HepG2 (cell line): Measurements from ENCODE around the gene MAPK7. TPM values are rescaled to one million over a fixed set of nuclear protein-coding genes. Genes with fewer than 3 reads are reported as not detected.

Experiments used
- AHR ChIP-seq: IDR thresholded peaks from 2 replicates; pipeline ENCODE4 v1.6.1; 2018; ENCODE audit warnings: missing genetic modification reagents, missing compliant biosample characterization
- ASH2L ChIP-seq: fragments of 300-600, 200-600 bp; sonication (generic); IDR thresholded peaks from 2 replicates; pipeline ENCODE4 v1.7.0; 2017; ENCODE audit warnings: low read depth, mild to moderate bottlenecking, moderate library complexity, mixed read lengths, low read length; ENCODE audit not compliant: insufficient read length
- ATAD3A ChIP-seq: sonication (generic); formaldehyde crosslinking; IDR thresholded peaks from 2 replicates; pipeline ENCODE4 v1.4.0; 2020; ENCODE audit warnings: missing genetic modification reagents
- JARID2 ChIP-seq: sonication (generic); formaldehyde crosslinking; IDR thresholded peaks from 2 replicates; pipeline ENCODE4 v1.8.1; 2023; ENCODE audit warnings: missing genetic modification reagents, inconsistent platforms; ENCODE audit not compliant: insufficient replicate concordance
- KDM1A ChIP-seq: IDR thresholded peaks from 2 replicates; pipeline ENCODE4 v1.6.1; 2016; ENCODE audit warnings: missing compliant biosample characterization
- MXD4 ChIP-seq: IDR thresholded peaks from 2 replicates; pipeline ENCODE4 v1.6.1; 2016; ENCODE audit warnings: mild to moderate bottlenecking, missing biosample characterization, missing genetic modification reagents
- PHB2 ChIP-seq: fragments of 450-650 bp; IDR thresholded peaks from 2 replicates; pipeline ENCODE4 v1.6.1; 2018; ENCODE audit not compliant: partially characterized antibody
- POLR2A ChIP-seq, 2 experiments: IDR thresholded peaks; 2 replicates each; pipeline ENCODE4 v1.6.1; 2011; ENCODE audit warnings: low read depth in 2 of 2, low read length in 2 of 2, mild to moderate bottlenecking in 1 of 2, moderate library complexity in 1 of 2; ENCODE audit not compliant: insufficient read depth in 1 of 2
- REST ChIP-seq, 2 experiments: IDR thresholded peaks; 2 replicates each; pipeline ENCODE4 v1.6.1; 2011 to 2012; ENCODE audit warnings: low read length in 2 of 2, borderline replicate concordance in 1 of 2, low read depth in 1 of 2, mild to moderate bottlenecking in 1 of 2, moderate library complexity in 1 of 2
- SMARCC2 ChIP-seq: fragments of 450-650 bp; IDR thresholded peaks from 2 replicates; pipeline ENCODE4 v1.6.1; 2017; ENCODE audit warnings: antibody characterized with exemption, mild to moderate bottlenecking
- SOX5 ChIP-seq: IDR thresholded peaks from 2 replicates; pipeline ENCODE4 v1.6.1; 2016; ENCODE audit warnings: borderline replicate concordance
- SPEN ChIP-seq: sonication (generic); formaldehyde crosslinking; IDR thresholded peaks from 2 replicates; pipeline ENCODE4 v1.5.1; 2020; ENCODE audit warnings: low read depth, mild to moderate bottlenecking, missing genetic modification reagents
- TBL1XR1 ChIP-seq: fragments of 150-350 bp; IDR thresholded peaks from 2 replicates; pipeline ENCODE4 v1.6.1; 2014; ENCODE audit warnings: borderline replicate concordance, low read length; ENCODE audit not compliant: partially characterized antibody
- ZFAT ChIP-seq: sonication (generic); formaldehyde crosslinking; conservative IDR thresholded peaks from 2 replicates; pipeline ENCODE4 v1.8.1; 2023; ENCODE audit warnings: missing genetic modification reagents, inconsistent platforms
- ZFP36L1 ChIP-seq: sonication (generic); formaldehyde crosslinking; IDR thresholded peaks from 2 replicates; pipeline ENCODE4 v1.8.0; 2022; ENCODE audit warnings: mild to moderate bottlenecking, missing genetic modification reagents, moderate library complexity
- ZFP37 ChIP-seq: sonication (generic); formaldehyde crosslinking; IDR thresholded peaks from 2 replicates; pipeline ENCODE4 v1.4.0; 2020; ENCODE audit warnings: missing genetic modification reagents, borderline replicate concordance
- ZNF205 ChIP-seq: IDR thresholded peaks from 2 replicates; pipeline ENCODE4 v1.6.1; 2018; ENCODE audit warnings: missing biosample characterization, missing genetic modification reagents
- ZNF83 ChIP-seq: sonication (generic); formaldehyde crosslinking; IDR thresholded peaks from 2 replicates; pipeline ENCODE4 v1.4.0; 2020; ENCODE audit warnings: missing genetic modification reagents, mild to moderate bottlenecking, borderline replicate concordance
- polyA plus RNA-seq, 8 experiments: library from polyadenylated mRNA; depleted of rRNA in 3 of 8; stranded (reverse) in 7 of 8; unstranded in 1 of 8; fragments of >200 nt; fragmentation: Illumina TruSeq in 4 of 8; extraction: Trizol in 4 of 8; gene quantifications; 2 replicates each; pipeline versions ENCODE4 v1.2.1 to v1.2.3, GENCODE V29; 2011 to 2016; ENCODE audit warnings: low read depth in 4 of 8, missing spikeins in 1 of 8, mixed read lengths in 1 of 8; ENCODE audit not compliant: insufficient read depth in 1 of 8
- total RNA-seq, 5 experiments: library from RNA; depleted of rRNA; stranded (reverse); fragments of >200 nt; fragmentation: Illumina TruSeq; extraction: Trizol; gene quantifications; 2 replicates each; pipeline ENCODE4 v1.2.3, GENCODE V29; 2016; ENCODE audit warnings: low read depth in 1 of 5
- TF ChIP-seq, protein P1 (sequence below): sonication (generic); formaldehyde crosslinking; IDR thresholded peaks from 2 replicates; pipeline ENCODE4 v1.9.0; 2022; ENCODE audit warnings: low read depth, missing genetic modification reagents
- TF ChIP-seq, protein P2 (sequence below): sonication (generic); formaldehyde crosslinking; IDR thresholded peaks from 2 replicates; pipeline ENCODE4 v1.4.0; 2020; ENCODE audit warnings: missing genetic modification reagents, borderline replicate concordance
- TF ChIP-seq, protein P3 (sequence below): sonication (generic); formaldehyde crosslinking; IDR thresholded peaks from 2 replicates; pipeline ENCODE4 v1.8.0; 2023; ENCODE audit warnings: mild to moderate bottlenecking, missing genetic modification reagents

MAPK7 gene
- total and polyA plus RNA-seq, 2 of the 13 experiments (the other 11 are each of a cell fraction or from before 2014, with no cell fraction given) = 2.9 to 5.9 TPM

DNA sequence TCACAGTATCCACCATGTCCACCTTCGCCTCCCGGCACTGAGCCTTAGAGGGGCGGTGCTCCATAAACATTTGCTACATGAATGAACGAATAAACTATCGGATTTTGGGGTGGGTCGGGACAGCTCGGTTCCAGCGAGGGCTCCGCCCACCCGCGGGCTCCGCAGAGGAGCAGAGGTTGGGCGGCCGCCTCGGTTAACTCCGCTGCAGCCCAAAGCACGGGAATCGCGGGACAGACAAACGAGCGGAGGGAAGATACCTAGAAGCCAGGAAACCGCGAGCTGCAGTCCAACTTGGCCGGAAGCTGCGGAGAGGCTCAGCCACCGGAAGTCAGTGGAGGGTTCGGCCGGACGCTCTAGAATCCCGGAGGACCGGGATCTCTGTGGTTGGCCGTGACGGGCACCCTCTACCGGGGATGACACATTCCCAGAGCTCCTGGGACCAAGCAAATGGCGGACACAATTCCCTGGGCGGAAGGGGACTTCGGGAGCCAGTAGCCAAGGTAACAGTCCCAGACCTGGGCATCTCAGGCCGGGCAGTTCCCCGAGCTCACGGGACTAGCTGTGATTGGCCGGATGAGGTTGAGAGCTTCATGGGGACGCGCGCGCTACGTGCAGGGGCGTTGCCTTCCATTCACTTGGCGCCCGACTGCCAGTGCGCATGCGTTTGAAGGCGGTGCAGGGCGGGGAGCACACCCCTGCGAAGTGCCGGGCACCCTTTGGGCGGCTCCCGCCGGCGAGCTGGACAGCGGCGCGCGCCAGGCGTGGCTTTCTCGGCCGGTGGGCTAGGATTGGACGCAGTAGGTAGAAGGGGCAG lies 489 bp upstream of the MAPK7 start (continued):
- TF ChIP-seq ZNF205 (CRISPR knock-in tag) (no peak), SOX5 (CRISPR knock-in tag) (no peak), AHR (CRISPR knock-in tag) (peak; percentile 76; the same call in 1 of the 2 replicates), ZNF83 (CRISPR knock-in tag) (no peak), ZFP37 (no peak), SMARCC2 (no peak), KDM1A (CRISPR knock-in tag) (0 out of 2 replicates have a peak, but pooled peaks have one; percentile 47), MXD4 (CRISPR knock-in tag) (peak; percentile 57; the same call in 1 of the 2 replicates), POLR2A (IDR thresholded peaks at IDR 0.05; ENCODE audit: insufficient read depth in 1 of 2, low read depth in 2 of 2, low read length in 2 of 2) (peak; percentile 84 to 86), ZFP36L1 (CRISPR knock-in tag) (0 out of 2 replicates have a peak, but pooled peaks have one; percentile 38), ATAD3A (CRISPR knock-in tag) (no peak), SPEN (CRISPR knock-in tag) (peak; percentile 48), TBL1XR1 (no peak), REST (IDR thresholded peaks at IDR 0.05; ENCODE audit: borderline replicate concordance in 1 of 2, low read depth in 1 of 2, low read length in 2 of 2) (peak; percentile 63 to 88), ASH2L (peak; percentile 86), ZFAT (CRISPR knock-in tag) (0 out of 2 replicates have a peak, but pooled peaks have one; percentile 23), JARID2 (CRISPR knock-in tag) (no peak), PHB2 (no peak)
- TF ChIP-seq, protein P1, sequence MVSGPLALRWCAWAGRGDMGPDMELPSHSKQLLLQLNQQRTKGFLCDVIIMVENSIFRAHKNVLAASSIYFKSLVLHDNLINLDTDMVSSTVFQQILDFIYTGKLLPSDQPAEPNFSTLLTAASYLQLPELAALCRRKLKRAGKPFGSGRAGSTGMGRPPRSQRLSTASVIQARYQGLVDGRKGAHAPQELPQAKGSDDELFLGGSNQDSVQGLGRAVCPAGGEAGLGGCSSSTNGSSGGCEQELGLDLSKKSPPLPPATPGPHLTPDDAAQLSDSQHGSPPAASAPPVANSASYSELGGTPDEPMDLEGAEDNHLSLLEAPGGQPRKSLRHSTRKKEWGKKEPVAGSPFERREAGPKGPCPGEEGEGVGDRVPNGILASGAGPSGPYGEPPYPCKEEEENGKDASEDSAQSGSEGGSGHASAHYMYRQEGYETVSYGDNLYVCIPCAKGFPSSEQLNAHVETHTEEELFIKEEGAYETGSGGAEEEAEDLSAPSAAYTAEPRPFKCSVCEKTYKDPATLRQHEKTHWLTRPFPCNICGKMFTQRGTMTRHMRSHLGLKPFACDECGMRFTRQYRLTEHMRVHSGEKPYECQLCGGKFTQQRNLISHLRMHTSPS (CRISPR knock-in tag) = no peak
- TF ChIP-seq, protein P2, sequence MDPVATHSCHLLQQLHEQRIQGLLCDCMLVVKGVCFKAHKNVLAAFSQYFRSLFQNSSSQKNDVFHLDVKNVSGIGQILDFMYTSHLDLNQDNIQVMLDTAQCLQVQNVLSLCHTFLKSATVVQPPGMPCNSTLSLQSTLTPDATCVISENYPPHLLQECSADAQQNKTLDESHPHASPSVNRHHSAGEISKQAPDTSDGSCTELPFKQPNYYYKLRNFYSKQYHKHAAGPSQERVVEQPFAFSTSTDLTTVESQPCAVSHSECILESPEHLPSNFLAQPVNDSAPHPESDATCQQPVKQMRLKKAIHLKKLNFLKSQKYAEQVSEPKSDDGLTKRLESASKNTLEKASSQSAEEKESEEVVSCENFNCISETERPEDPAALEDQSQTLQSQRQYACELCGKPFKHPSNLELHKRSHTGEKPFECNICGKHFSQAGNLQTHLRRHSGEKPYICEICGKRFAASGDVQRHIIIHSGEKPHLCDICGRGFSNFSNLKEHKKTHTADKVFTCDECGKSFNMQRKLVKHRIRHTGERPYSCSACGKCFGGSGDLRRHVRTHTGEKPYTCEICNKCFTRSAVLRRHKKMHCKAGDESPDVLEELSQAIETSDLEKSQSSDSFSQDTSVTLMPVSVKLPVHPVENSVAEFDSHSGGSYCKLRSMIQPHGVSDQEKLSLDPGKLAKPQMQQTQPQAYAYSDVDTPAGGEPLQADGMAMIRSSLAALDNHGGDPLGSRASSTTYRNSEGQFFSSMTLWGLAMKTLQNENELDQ (CRISPR knock-in tag) = no peak
- TF ChIP-seq, protein P3, sequence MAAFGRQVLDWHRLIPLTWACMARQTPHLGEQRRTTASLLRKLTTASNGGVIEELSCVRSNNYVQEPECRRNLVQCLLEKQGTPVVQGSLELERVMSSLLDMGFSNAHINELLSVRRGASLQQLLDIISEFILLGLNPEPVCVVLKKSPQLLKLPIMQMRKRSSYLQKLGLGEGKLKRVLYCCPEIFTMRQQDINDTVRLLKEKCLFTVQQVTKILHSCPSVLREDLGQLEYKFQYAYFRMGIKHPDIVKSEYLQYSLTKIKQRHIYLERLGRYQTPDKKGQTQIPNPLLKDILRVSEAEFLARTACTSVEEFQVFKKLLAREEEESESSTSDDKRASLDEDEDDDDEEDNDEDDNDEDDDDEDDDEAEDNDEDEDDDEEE = peak; percentile 64; the same call in 1 of the 2 replicates
